K562 (cell line): ENCODE results near the gene SEC14L5. TPM values are rescaled to one million over a fixed set of nuclear protein-coding genes. Genes with fewer than 3 reads are reported as not detected.

Experiments
- ATAC-seq: fragments of 200-7000 bp; cut with Tn5 transposase; 3 replicates; pipeline ENCODE4 v1.9.1; 2020; ENCODE audit warnings: moderate library complexity
- BruUV-seq: library from RNA; stranded (reverse); fragments of 400-500 nt; replicated peaks from 2 replicates; lab custom pipeline; 2021; lab: Mats Ljungman, UMichigan
- CTCF ChIA-PET: fragments of 300-600 bp; formaldehyde crosslinking; extraction: SDS; loops from one replicate; lab custom pipeline; 2021; ENCODE audit warnings: low intra/inter-chr PET ratio; lab: Yijun Ruan, JAX
- POLR2A ChIA-PET: fragments of 300-600, 350-650 bp; sonication (Branson Sonifier 250); formaldehyde crosslinking; extraction: SDS; loops from one replicate; lab custom pipeline; 2021; ENCODE audit warnings: antibody characterized with exemption, inconsistent platforms; lab: Yijun Ruan, JAX
- DNase-seq, 4 experiments: peaks; one replicate each; pipeline versions ENCODE4 v3.0.0 to v3.0.0-alpha.2; 2011 to 2018; ENCODE audit warnings: low spot score in 3 of 4, mixed read lengths in 3 of 4; ENCODE audit errors: extremely low read depth in 1 of 4
- FAIRE-seq: peaks from 2 replicates; lab custom pipeline; 2011; peaks lifted over from hg19 to GRCh38; lab: Jason Lieb, UNC
- H2AFZ ChIP-seq: 2 replicates; pipeline ENCODE4 v1.6.0; 2011; ENCODE audit warnings: low read depth, low read length, control low read depth, inconsistent platforms
- H3K27ac ChIP-seq: fragments of 200-600 bp; 3 replicates; pipeline ENCODE4 v1.8.0; 2011; ENCODE audit warnings: low read depth, mild to moderate bottlenecking, control low read depth, inconsistent platforms, low read length, moderate library complexity, mixed read lengths; ENCODE audit errors: extremely low read depth
- H3K27me3 ChIP-seq, 2 experiments: fragments of 300-600 bp in 1 of 2; 2 replicates in 1 of 2; 3 replicates in 1 of 2; pipeline versions ENCODE4 v1.6.0 to v1.8.0; 2011; ENCODE audit warnings: inconsistent platforms in 2 of 2, low read length in 2 of 2, mild to moderate bottlenecking in 1 of 2, mixed read lengths in 1 of 2, moderate library complexity in 1 of 2; ENCODE audit not compliant: control insufficient read depth in 2 of 2, insufficient read depth in 2 of 2
- H3K36me3 ChIP-seq: fragments of 300-600 bp; 3 replicates; pipeline ENCODE4 v1.8.0; 2011; ENCODE audit warnings: mild to moderate bottlenecking, low read length, inconsistent platforms; ENCODE audit not compliant: control insufficient read depth, insufficient read depth
- H3K4me1 ChIP-seq, 2 experiments: fragments of 200-600 bp in 1 of 2; replicated peaks in 1 of 2; 2 replicates in 1 of 2; 3 replicates in 1 of 2; pipeline versions ENCODE4 v1.5.1 to v1.8.0; 2011; ENCODE audit warnings: inconsistent platforms in 2 of 2, low read length in 2 of 2, mild to moderate bottlenecking in 1 of 2, mixed read lengths in 1 of 2, moderate library complexity in 1 of 2; ENCODE audit not compliant: control insufficient read depth in 2 of 2, insufficient read depth in 2 of 2
- H3K4me2 ChIP-seq: 2 replicates; pipeline ENCODE4 v1.6.1; 2011; ENCODE audit warnings: low read length, control low read depth, inconsistent platforms, mixed read lengths; ENCODE audit not compliant: insufficient read depth
- H3K4me3 ChIP-seq: fragments of 200-600 bp; sonication (generic), shearing (Covaris generic); 2 replicates; pipeline ENCODE4 v1.5.1; 2016; ENCODE audit warnings: control low read depth, inconsistent platforms
- H3K79me2 ChIP-seq: fragments of 200-600 bp; 3 replicates; pipeline ENCODE4 v1.8.0; 2011; ENCODE audit warnings: low read length, inconsistent platforms; ENCODE audit not compliant: control insufficient read depth, insufficient read depth
- H3K9ac ChIP-seq, 2 experiments: 2 replicates each; pipeline versions ENCODE4 v1.6.0 to v1.6.1; 2011; ENCODE audit warnings: low read depth in 2 of 2, low read length in 2 of 2, control low read depth in 1 of 2, inconsistent platforms in 1 of 2, mild to moderate bottlenecking in 1 of 2, mixed read lengths in 1 of 2; ENCODE audit not compliant: insufficient read depth in 1 of 2
- H3K9me1 ChIP-seq: one replicate; pipeline ENCODE4 v1.6.0; 2011; ENCODE audit warnings: inconsistent platforms, mild to moderate bottlenecking, low read length, moderate library complexity; ENCODE audit not compliant: control insufficient read depth, insufficient read depth
- H3K9me3 ChIP-seq: replicated peaks from 2 replicates; pipeline ENCODE4 v1.5.1; 2011; ENCODE audit warnings: low read depth, low read length, inconsistent platforms; ENCODE audit not compliant: control insufficient read depth, insufficient read depth
- H4K20me1 ChIP-seq: replicated peaks from 2 replicates; pipeline ENCODE4 v1.6.1; 2011; ENCODE audit warnings: low read length, inconsistent platforms, mixed read lengths; ENCODE audit not compliant: control insufficient read depth, insufficient read depth
- FUS ChIP-seq: fragments of 200-400 bp; formaldehyde crosslinking; optimal IDR thresholded peaks from 2 replicates; pipeline ENCODE3; 2017; ENCODE audit warnings: low read depth, low read length
- GATAD2A ChIP-seq: fragments of 450-650 bp; IDR thresholded peaks from 2 replicates; pipeline ENCODE4 v1.6.1; 2017
- KDM2B ChIP-seq: fragments of 250-450 bp; sonication (Bioruptor Pico); IDR thresholded peaks from 2 replicates; pipeline ENCODE4 v1.8.0; 2021; ENCODE audit warnings: mild to moderate bottlenecking, moderate library complexity
- MAFF ChIP-seq: IDR thresholded peaks from 2 replicates; pipeline ENCODE4 v1.6.1; 2012; ENCODE audit warnings: low read length, improper control_type of control experiment
- NFYB ChIP-seq: IDR thresholded peaks from 2 replicates; pipeline ENCODE4 v1.6.1; 2011; ENCODE audit warnings: mild to moderate bottlenecking, moderate library complexity; ENCODE audit not compliant: insufficient read length; ENCODE audit errors: extremely low read depth
- NKRF ChIP-seq: fragments of 450-650 bp; IDR thresholded peaks from 2 replicates; pipeline ENCODE4 v1.6.1; 2016; ENCODE audit warnings: borderline replicate concordance
- PHB2 ChIP-seq: fragments of 450-650 bp; IDR thresholded peaks from 2 replicates; pipeline ENCODE4 v1.6.1; 2017; ENCODE audit warnings: low read depth
- RUNX1 ChIP-seq: sonication (generic); IDR thresholded peaks from 2 replicates; pipeline ENCODE4 v1.6.1; 2016; ENCODE audit warnings: antibody characterized with exemption, low read depth
- SAP30 ChIP-seq: fragments of 200-600 bp; sonication (generic); IDR thresholded peaks from 2 replicates; pipeline ENCODE4 v1.6.1; 2012; ENCODE audit warnings: borderline replicate concordance, low read depth, mild to moderate bottlenecking, moderate library complexity, low read length, control low read depth, inconsistent platforms; ENCODE audit not compliant: insufficient read depth, poor library complexity, severe bottlenecking
- THRAP3 ChIP-seq: fragments of 450-650 bp; IDR thresholded peaks from 2 replicates; pipeline ENCODE4 v1.6.1; 2016; ENCODE audit warnings: mild to moderate bottlenecking, inconsistent platforms, borderline replicate concordance
- ZNF12 ChIP-seq: sonication (generic); formaldehyde crosslinking; IDR thresholded peaks from 2 replicates; pipeline ENCODE4 v1.4.0; 2020; ENCODE audit warnings: mild to moderate bottlenecking, missing genetic modification reagents
- ZNF24 ChIP-seq: fragments of 450-650 bp; IDR thresholded peaks from 2 replicates; pipeline ENCODE4 v1.6.1; 2016
- ZNF583 ChIP-seq: fragments of 250-450 bp; sonication (Bioruptor Pico); IDR thresholded peaks from 2 replicates; pipeline ENCODE4 v1.4.0; 2020
- ZNF696 ChIP-seq: fragments of 250-450 bp; sonication (Bioruptor Pico); conservative IDR thresholded peaks from 2 replicates; pipeline ENCODE4 v1.4.0; 2020; ENCODE audit warnings: mild to moderate bottlenecking, moderate library complexity
- ZNF717 ChIP-seq: fragments of 250-450 bp; sonication (Bioruptor Pico); IDR thresholded peaks from 2 replicates; pipeline ENCODE4 v1.5.0; 2021
- WGBS: fragments of 100-300 bp; shearing (Covaris generic); methylation state at CpG from one replicate; pipeline ENCODE4 v1.1.6; 2016; ENCODE audit warnings: low coverage, mixed read lengths; ENCODE audit not compliant: insufficient coverage; ENCODE audit errors: missing lambda C conversion rate; 5-methylcytosine and 5-hydroxymethylcytosine counted together
- in situ Hi-C: fragments of 300-500 bp; cut with MboI; formaldehyde crosslinking; loops from 4 replicates; pipeline ENCODE4 v1.15.0; 2018; ENCODE audit warnings: inconsistent platforms, mixed read lengths
- intact Hi-C: fragments of 100-400 bp; cut with micrococcal nuclease; formaldehyde crosslinking; loops from 2 replicates; pipeline ENCODE4 v1.14.2; 2022
- polyA plus RNA-seq, 8 experiments: library from polyadenylated mRNA; depleted of rRNA in 4 of 8; stranded (reverse) in 5 of 8; unstranded in 3 of 8; fragments of >200 nt; fragmentation: Nextera tagmentation in 2 of 8; fragmentation: Illumina TruSeq in 1 of 8; extraction: Ambion mirVana in 2 of 8; extraction: Trizol in 1 of 8; gene quantifications; 2 replicates each; pipeline versions ENCODE4 v1.2.1 to v1.2.3, GENCODE V29; 2011 to 2014; ENCODE audit warnings: inconsistent platforms in 1 of 8, missing spikeins in 1 of 8
- total RNA-seq, 7 experiments: library from RNA; depleted of rRNA in 6 of 7; stranded (reverse); fragments of >200 nt in 6 of 7; fragmentation: Illumina TruSeq in 2 of 7; extraction: Trizol in 2 of 7; gene quantifications; 2 replicates each; pipeline versions ENCODE4 v1.2.1 to v1.2.3, GENCODE V29; 2011 to 2021; ENCODE audit warnings: low replicate concordance in 1 of 7

Gene SEC14L5
- total and polyA plus RNA-seq, 9 of the 15 experiments (the other 6 are each of a cell fraction or from before 2014, with no cell fraction given), result 0.11 TPM; not detected in 8

- POLR2A ChIA-PET, result no interaction called here
- H3K9ac ChIP-seq, result no peak overlapping the region
- no peak overlapping the region for H3K27ac ChIP-seq
- intact Hi-C loops, result no loop called here
- H3K4me3 ChIP-seq, result no peak overlapping the region
- H4K20me1 ChIP-seq, result peaks cover 18% of the 10 kb centered on the region
- FAIRE-seq, result no peak
- WGBS, result 3% methylated on average over 11 of the region's 12 CpGs
- no peak for TF ChIP-seq RUNX1
- no peak for TF ChIP-seq NKRF
- no peak for TF ChIP-seq PHB2
- no peak for TF ChIP-seq MAFF
- no peak for TF ChIP-seq ZNF583 (CRISPR knock-in tag)
- no peak for TF ChIP-seq ZNF696
- TF ChIP-seq NFYB, result no peak
- TF ChIP-seq ZNF717, result no peak
- TF ChIP-seq GATAD2A, result no peak
- no peak for TF ChIP-seq ZNF24
- no peak for TF ChIP-seq ZNF12 (CRISPR knock-in tag)
- TF ChIP-seq SAP30, result no peak
- no peak for TF ChIP-seq THRAP3
- TF ChIP-seq KDM2B (CRISPR knock-in tag), result no peak
- no peak for TF ChIP-seq FUS
- H3K9me1 ChIP-seq, result no peaks in the 10 kb centered on the region
- no peaks in the 10 kb centered on the region for H3K9me3 ChIP-seq
- no peak for ATAC-seq
- DNase-seq, result no peak
- H3K27me3 ChIP-seq, result peaks cover 45 to 53% of the 10 kb centered on the region in 2 experiments; a peak in 4 of 5 replicates
- no peak overlapping the region for H2AFZ ChIP-seq
- H3K4me2 ChIP-seq, result no peak overlapping the region
- H3K4me1 ChIP-seq, result no peaks in the 10 kb centered on the region; a peak in 1 of 5 replicates
- no peaks in the 10 kb centered on the region for H3K79me2 ChIP-seq
- no peaks in the 10 kb centered on the region for H3K36me3 ChIP-seq
- no TSS peak for BruUV-seq
- CTCF ChIA-PET, result no interaction called here
- in situ Hi-C loops, result no loop called here
Observed at GRCh38 chr16:5041600-5042133, 83.5 kb downstream of the SEC14L5 start.
